Fibroblast of lung (primary cell): Measurements from ENCODE around the gene EYS.

ENCODE experiments used
- CTCF ChIP-seq, 2 donors: IDR thresholded peaks in 1 of 2; conservative IDR thresholded peaks in 1 of 2; 1 replicate in 1 of 2; 2 replicates in 1 of 2; pipeline ENCODE4 v1.5.1; 2011 to 2012; ENCODE audit warnings: low read length in 2 of 2, control low read depth in 1 of 2, inconsistent platforms in 1 of 2, low read depth in 1 of 2, mild to moderate bottlenecking in 1 of 2
- EZH2 ChIP-seq: IDR thresholded peaks from 2 replicates; pipeline ENCODE4 v1.5.1; 2012; ENCODE audit warnings: low read length, control low read depth, mild to moderate bottlenecking; ENCODE audit errors: missing control alignments

DNA sequence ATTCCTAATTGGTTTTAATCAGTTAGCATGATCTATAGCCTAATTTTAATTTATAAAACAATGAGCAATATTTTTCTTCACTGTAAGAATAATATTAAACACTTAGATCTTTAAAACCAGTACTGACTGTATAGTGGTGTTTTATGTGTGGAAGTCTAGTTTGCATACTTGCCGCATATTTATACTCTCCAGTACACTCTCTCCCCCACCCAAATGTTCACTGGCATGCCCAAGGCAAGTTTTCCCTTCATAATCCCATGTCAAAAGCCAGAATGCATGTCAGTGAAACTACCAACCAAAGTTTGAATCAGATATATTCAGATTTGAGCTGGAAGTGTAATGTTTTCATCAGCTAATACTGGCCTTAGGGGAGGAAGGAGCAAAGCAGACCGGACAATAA is 1565.3 kb downstream of the EYS start:
- TF ChIP-seq EZH2 (no peak), CTCF (conservative IDR thresholded peaks at IDR 0.05 in 1 of 2, IDR thresholded peaks at IDR 0.05 in 1 of 2; ENCODE audit: low read depth in 1 of 2, low read length in 2 of 2) (no peak)
